Hepatocyte (in vitro differentiated cells): ENCODE data around the gene C18orf63.

Experiments used
- CTCF ChIP-seq: fragments of 200-600 bp; sonication (generic); IDR thresholded peaks from 2 replicates; pipeline ENCODE4 v1.5.1; 2016; ENCODE audit warnings: antibody characterized with exemption, mild to moderate bottlenecking; ENCODE audit not compliant: poor library complexity
- EZH2phosphoT487 ChIP-seq: fragments of 200-600 bp; sonication (generic); IDR thresholded peaks from one replicate; pipeline ENCODE4 v1.6.1; 2018; ENCODE audit warnings: antibody characterized with exemption, mild to moderate bottlenecking, low read depth, moderate library complexity; ENCODE audit not compliant: unreplicated experiment, severe bottlenecking

- TF ChIP-seq CTCF, result no peak
- no peak for TF ChIP-seq EZH2phosphoT487
Measured at GRCh38 chr18:74360852-74361655, 45.4 kb downstream of the C18orf63 start.
